Left hindlimb (tissue), 1 donor: ENCODE data around the gene FAM222B.

Source experiments
- DNase-seq: peaks from one replicate; pipeline ENCODE4 v3.0.0-alpha.2; 2018

FAM222B gene

GRCh38 chr17:28710861-28711722 is 131.5 kb downstream of the FAM222B start:
- DNase-seq, result peak; percentile 97

GRCh38 chr17:28707339-28707720 is 135.3 kb downstream of the FAM222B start:
- DNase-seq, result no peak

- no peak for DNase-seq
Observed at GRCh38 chr17:28706471-28707338, 135.9 kb downstream of the FAM222B start.
